GM12874 (cell line): Measurements from ENCODE around the gene LDHAL6A.

Experiments used
- CTCF ChIP-seq: IDR thresholded peaks from 2 replicates; pipeline ENCODE4 v1.5.1; 2011; ENCODE audit warnings: low read depth, mild to moderate bottlenecking, control low read depth, low read length, moderate library complexity; ENCODE audit not compliant: insufficient read depth

The LDHAL6A gene

GRCh38 chr11:18468059-18468458 lies 12.4 kb downstream of the LDHAL6A start:
- TF ChIP-seq CTCF: no peak

GRCh38 chr11:18468961-18469360 lies 13.3 kb downstream of the LDHAL6A start:
- TF ChIP-seq CTCF: no peak

- no peak for TF ChIP-seq CTCF
Observed at GRCh38 chr11:18471995-18472394, 16.3 kb downstream of the LDHAL6A start.

- no peak for TF ChIP-seq CTCF
Observed at GRCh38 chr11:18472587-18472986, 16.9 kb downstream of the LDHAL6A start.

- TF ChIP-seq CTCF: no peak
Observed at GRCh38 chr11:18479063-18479462, 23.4 kb downstream of the LDHAL6A start.

- no peak for TF ChIP-seq CTCF
Observed at GRCh38 chr11:18485913-18486528, 30.4 kb downstream of the LDHAL6A start.

- TF ChIP-seq CTCF: no peak
Observed at GRCh38 chr11:18490319-18490718, 34.7 kb downstream of the LDHAL6A start.
